Keratinocyte (primary cell): Measurements from ENCODE around the gene C10orf71. TPM values are rescaled to one million over a fixed set of nuclear protein-coding genes. Genes with fewer than 3 reads are reported as not detected.

ENCODE experiments used
- DNase-seq: peaks from one replicate; pipeline ENCODE4 v3.0.0-alpha.2; 2011; ENCODE audit warnings: low read depth, missing footprints, low spot score
- FAIRE-seq: peaks from 2 replicates; lab custom pipeline; 2011; peaks lifted over from hg19 to GRCh38; lab: Jason Lieb, UNC
- H2AFZ ChIP-seq: 2 replicates; pipeline ENCODE4 v1.6.0; 2012; ENCODE audit warnings: low read length, control low read depth, inconsistent platforms; ENCODE audit not compliant: control insufficient read depth
- H3K27ac ChIP-seq: 2 replicates; pipeline ENCODE4 v1.5.1; 2011; ENCODE audit warnings: low read length; ENCODE audit not compliant: control insufficient read depth, insufficient read depth
- H3K27me3 ChIP-seq: 3 replicates; pipeline ENCODE4 v1.6.0; 2011; ENCODE audit warnings: low read length; ENCODE audit not compliant: control insufficient read depth, insufficient read depth; ENCODE audit errors: extremely low read depth
- H3K36me3 ChIP-seq, 2 experiments: 2 replicates in 1 of 2; 3 replicates in 1 of 2; pipeline ENCODE4 v1.5.1; 2011; ENCODE audit warnings: low read length in 2 of 2, mild to moderate bottlenecking in 1 of 2; ENCODE audit not compliant: control insufficient read depth in 2 of 2, insufficient read depth in 2 of 2; ENCODE audit errors: extremely low read depth in 1 of 2
- H3K4me1 ChIP-seq: 3 replicates; pipeline ENCODE4 v1.5.1; 2011; ENCODE audit warnings: low read length; ENCODE audit not compliant: control insufficient read depth, insufficient read depth; ENCODE audit errors: extremely low read depth
- H3K4me2 ChIP-seq: 3 replicates; pipeline ENCODE4 v1.6.0; 2011; ENCODE audit warnings: low read depth, low read length; ENCODE audit not compliant: control insufficient read depth, insufficient read depth; ENCODE audit errors: extremely low read depth
- H3K4me3 ChIP-seq, 3 experiments: fragments of 200-600 bp in 1 of 3; sonication (generic) in 1 of 3; 2 replicates in 2 of 3; 3 replicates in 1 of 3; pipeline ENCODE4 v1.5.1; 2011 to 2016; ENCODE audit warnings: low read length in 3 of 3, mild to moderate bottlenecking in 3 of 3, control low read depth in 2 of 3, inconsistent platforms in 1 of 3, low read depth in 1 of 3, mixed read lengths in 1 of 3, mixed run types in 1 of 3, moderate library complexity in 1 of 3; ENCODE audit not compliant: control insufficient read depth in 2 of 3, insufficient read depth in 2 of 3; ENCODE audit errors: extremely low read depth in 1 of 3
- H3K79me2 ChIP-seq: 2 replicates; pipeline ENCODE4 v1.6.0; 2012; ENCODE audit warnings: low read length; ENCODE audit not compliant: control insufficient read depth, insufficient read depth
- H3K9ac ChIP-seq: 3 replicates; pipeline ENCODE4 v1.6.0; 2011; ENCODE audit warnings: low read length; ENCODE audit not compliant: control insufficient read depth, insufficient read depth; ENCODE audit errors: extremely low read depth
- H3K9me1 ChIP-seq: 3 replicates; pipeline ENCODE4 v1.6.0; 2011; ENCODE audit warnings: low read length; ENCODE audit not compliant: control insufficient read depth, insufficient read depth; ENCODE audit errors: extremely low read depth
- H3K9me3 ChIP-seq: 2 replicates; pipeline ENCODE4 v1.5.1; 2012; ENCODE audit warnings: low read depth, low read length; ENCODE audit not compliant: control insufficient read depth
- H4K20me1 ChIP-seq: 3 replicates; pipeline ENCODE4 v1.6.0; 2011; ENCODE audit warnings: low read length; ENCODE audit not compliant: control insufficient read depth, insufficient read depth; ENCODE audit errors: extremely low read depth
- CTCF ChIP-seq, 3 experiments: IDR thresholded peaks in 1 of 3; conservative IDR thresholded peaks in 1 of 3; optimal IDR thresholded peaks in 1 of 3; 2 replicates in 2 of 3; 3 replicates in 1 of 3; pipeline versions ENCODE3 to v1.5.1; 2011; ENCODE audit warnings: low read length in 3 of 3, mild to moderate bottlenecking in 3 of 3, moderate library complexity in 2 of 3, control low read depth in 1 of 3, inconsistent platforms in 1 of 3; ENCODE audit not compliant: insufficient read depth in 2 of 3; ENCODE audit errors: extremely low read depth in 1 of 3
- EZH2 ChIP-seq: IDR thresholded peaks from one replicate; pipeline ENCODE4 v1.6.1; 2012; ENCODE audit warnings: inconsistent platforms, mild to moderate bottlenecking, low read length, moderate library complexity
- dilution Hi-C: fragments of 300-500 bp; cut with MboI; formaldehyde crosslinking; loops from one replicate; pipeline ENCODE4 v1.7.0; 2020; ENCODE audit warnings: low sequenced_read_pairs; ENCODE audit not compliant: extremely low pct_ligation_motif_present
- polyA plus RNA-seq, 5 experiments: library from polyadenylated mRNA; depleted of rRNA in 3 of 5; stranded (reverse) in 3 of 5; stranded (forward) in 1 of 5; unstranded in 1 of 5; fragments of >200 nt; gene quantifications; 1 replicate in 1 of 5; 2 replicates in 3 of 5; 3 replicates in 1 of 5; pipeline versions ENCODE4 v1.2.1 to v1.2.3, GENCODE V29; 2011 to 2012; ENCODE audit warnings: missing spikeins in 2 of 5, low read depth in 1 of 5, low replicate concordance in 1 of 5

C10orf71 gene
- polyA plus RNA-seq, 1 donor (not counting 4 experiments of a cell fraction or from before 2014, with no cell fraction given): not detected

DNA sequence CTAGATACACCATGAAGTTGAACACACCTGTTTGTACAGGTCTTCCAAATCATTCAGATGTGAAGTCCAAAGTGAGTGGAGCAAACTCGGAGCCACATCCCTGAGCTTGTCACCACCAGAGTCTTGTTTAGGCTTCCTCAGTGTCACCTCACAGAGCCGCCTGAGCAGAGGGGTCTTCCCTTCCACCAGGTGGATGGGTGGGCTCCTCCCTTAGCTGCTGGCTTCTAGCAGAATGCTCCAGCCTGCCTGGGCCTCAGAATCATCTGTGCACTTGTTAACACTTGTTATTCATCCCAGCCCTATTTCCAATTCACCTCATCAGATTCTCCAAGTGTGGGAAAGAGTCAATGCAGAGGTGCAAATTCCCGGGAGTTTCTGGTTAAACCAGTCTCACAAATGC is 32.5 kb downstream of the C10orf71 start:
- Histone ChIP-seq H3K27me3 (no peaks in the 10 kb centered on the region), H4K20me1 (no peaks in the 10 kb centered on the region), H3K9ac (no peak overlapping the region), H2AFZ (no peak overlapping the region), H3K36me3 (no peaks in the 10 kb centered on the region), H3K9me1 (no peaks in the 10 kb centered on the region), H3K9me3 (no peaks in the 10 kb centered on the region), H3K4me1 (no peaks in the 10 kb centered on the region), H3K79me2 (no peaks in the 10 kb centered on the region), H3K27ac (no peak overlapping the region), H3K4me3 (no peak overlapping the region), H3K4me2 (no peak overlapping the region)
- TF ChIP-seq EZH2 (no peak), CTCF (optimal IDR thresholded peaks at IDR 0.05 in 1 of 3, IDR thresholded peaks at IDR 0.05 in 1 of 3, conservative IDR thresholded peaks at IDR 0.05 in 1 of 3; ENCODE audit: extremely low read depth in 1 of 3, insufficient read depth in 2 of 3, low read length in 3 of 3) (no peak)
- FAIRE-seq (no peak), DNase-seq (no peak)
- dilution Hi-C loops: no loop called here

GRCh38 chr10:49332333-49332732 is 33.4 kb downstream of the C10orf71 start:
- H3K9ac ChIP-seq: no peak overlapping the region
- no peak overlapping the region for H3K4me2 ChIP-seq
- FAIRE-seq (no peak), DNase-seq (no peak)
- no peaks in the 10 kb centered on the region for H3K27me3 ChIP-seq
- no peaks in the 10 kb centered on the region for H4K20me1 ChIP-seq
- H3K36me3 ChIP-seq: no peaks in the 10 kb centered on the region
- H3K4me1 ChIP-seq: no peaks in the 10 kb centered on the region
- no peak for TF ChIP-seq CTCF (optimal IDR thresholded peaks at IDR 0.05 in 1 of 3, IDR thresholded peaks at IDR 0.05 in 1 of 3, conservative IDR thresholded peaks at IDR 0.05 in 1 of 3; ENCODE audit: extremely low read depth in 1 of 3, insufficient read depth in 2 of 3, low read length in 3 of 3)
- TF ChIP-seq EZH2: no peak
- no peak overlapping the region for H3K27ac ChIP-seq
- H3K79me2 ChIP-seq: no peaks in the 10 kb centered on the region
- no peaks in the 10 kb centered on the region for H3K9me1 ChIP-seq
- H2AFZ ChIP-seq: no peak overlapping the region
- H3K4me3 ChIP-seq: no peak overlapping the region
- dilution Hi-C loops: no loop called here
- H3K9me3 ChIP-seq: no peaks in the 10 kb centered on the region
